ENCODE measurements around the gene PRKAR2B. TPM values are rescaled to one million over a fixed set of nuclear protein-coding genes. Genes with fewer than 3 reads are reported as not detected.

The PRKAR2B gene
- total and polyA plus RNA-seq, 2 donors (not counting 1 experiment from before 2014, with no cell fraction given), result 6.5 to 14.7 TPM

DNA sequence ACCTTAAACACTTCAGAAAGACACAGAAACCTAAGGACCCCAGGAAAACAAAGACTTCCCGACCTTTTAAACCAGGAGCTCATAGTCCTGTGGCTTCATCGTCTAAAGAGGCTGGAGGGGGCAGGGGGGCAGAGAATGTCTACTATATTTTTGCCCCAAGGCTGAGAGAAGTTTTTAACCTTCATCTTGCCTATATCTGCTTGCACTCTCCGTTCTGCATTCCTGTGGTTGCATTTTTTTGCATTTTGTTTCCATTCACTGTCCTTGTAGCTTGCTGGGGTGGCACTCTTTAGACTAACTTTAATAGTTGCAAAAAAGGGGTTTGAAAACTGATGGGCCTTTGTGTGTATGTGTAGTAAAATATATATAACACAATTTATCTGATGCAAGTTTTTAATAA, 23.7 kb downstream of the PRKAR2B start:
- no peak for TF ChIP-seq EZH2 (IDR thresholded peaks at IDR 0.05; ENCODE audit: low read length, missing control alignments)
- TF ChIP-seq, protein P1, sequence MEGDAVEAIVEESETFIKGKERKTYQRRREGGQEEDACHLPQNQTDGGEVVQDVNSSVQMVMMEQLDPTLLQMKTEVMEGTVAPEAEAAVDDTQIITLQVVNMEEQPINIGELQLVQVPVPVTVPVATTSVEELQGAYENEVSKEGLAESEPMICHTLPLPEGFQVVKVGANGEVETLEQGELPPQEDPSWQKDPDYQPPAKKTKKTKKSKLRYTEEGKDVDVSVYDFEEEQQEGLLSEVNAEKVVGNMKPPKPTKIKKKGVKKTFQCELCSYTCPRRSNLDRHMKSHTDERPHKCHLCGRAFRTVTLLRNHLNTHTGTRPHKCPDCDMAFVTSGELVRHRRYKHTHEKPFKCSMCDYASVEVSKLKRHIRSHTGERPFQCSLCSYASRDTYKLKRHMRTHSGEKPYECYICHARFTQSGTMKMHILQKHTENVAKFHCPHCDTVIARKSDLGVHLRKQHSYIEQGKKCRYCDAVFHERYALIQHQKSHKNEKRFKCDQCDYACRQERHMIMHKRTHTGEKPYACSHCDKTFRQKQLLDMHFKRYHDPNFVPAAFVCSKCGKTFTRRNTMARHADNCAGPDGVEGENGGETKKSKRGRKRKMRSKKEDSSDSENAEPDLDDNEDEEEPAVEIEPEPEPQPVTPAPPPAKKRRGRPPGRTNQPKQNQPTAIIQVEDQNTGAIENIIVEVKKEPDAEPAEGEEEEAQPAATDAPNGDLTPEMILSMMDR (conservative IDR thresholded peaks at IDR 0.05 in 1 of 2, IDR thresholded peaks at IDR 0.05 in 1 of 2; ENCODE audit: low read depth in 1 of 2, low read length in 2 of 2), result no peak
- Histone ChIP-seq H4K20me1 (ENCODE audit: control insufficient read depth, extremely low read depth, insufficient read depth, low read length) (no peaks in the 10 kb centered on the region), H3K4me2 (ENCODE audit: extremely low read depth, insufficient read depth, low read length) (peak overlapping the region; percentile 65), H3K27ac (ENCODE audit: insufficient read depth, low read length) (no peak overlapping the region), H3K9me3 (ENCODE audit: control insufficient read depth, insufficient read depth, low read depth, low read length) (no peaks in the 10 kb centered on the region), H3K27me3 (ENCODE audit: control insufficient read depth, insufficient read depth, low read length) (no peaks in the 10 kb centered on the region), H3K4me1 (ENCODE audit: control insufficient read depth, extremely low read depth, insufficient read depth, low read length) (peaks cover 2% of the 10 kb centered on the region), H2AFZ (ENCODE audit: low read length) (no peak overlapping the region), H3K36me3 (ENCODE audit: control insufficient read depth, insufficient read depth, low read length) (no peaks in the 10 kb centered on the region), H3K9ac (ENCODE audit: insufficient read depth, low read length) (no peak overlapping the region), H3K79me2 (ENCODE audit: control insufficient read depth, insufficient read depth, low read length) (no peaks in the 10 kb centered on the region), H3K4me3 (replicated peaks in 1 of 4; ENCODE audit: control extremely low read depth in 1 of 4, insufficient read depth in 1 of 4, low read depth in 3 of 4, low read length in 4 of 4) (no peak overlapping the region)
- DNase-seq (ENCODE audit: low read depth in 2 of 2), result peak in 1 of 2 donors; percentile 45

DNA sequence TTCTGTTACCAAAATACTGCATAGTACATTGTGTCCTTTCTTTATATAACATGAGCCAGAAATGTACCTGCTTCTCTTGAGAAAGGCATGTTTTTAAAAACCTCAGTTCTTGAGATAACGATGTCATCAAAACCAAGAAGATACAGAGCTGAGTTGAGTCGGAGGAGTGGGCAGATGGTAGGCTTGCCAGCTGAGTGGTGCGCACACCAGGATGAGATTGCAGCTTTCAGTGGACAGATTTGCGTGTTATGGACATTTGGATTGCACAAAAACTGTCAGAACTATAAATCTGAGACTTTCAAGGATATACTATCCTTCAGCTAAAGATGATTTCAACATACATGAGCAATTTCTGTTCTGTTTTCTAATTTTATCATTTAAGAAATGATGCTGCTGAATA, 25.0 kb downstream of the PRKAR2B start:
- Histone ChIP-seq H3K79me2 (ENCODE audit: control insufficient read depth, insufficient read depth, low read length) (no peaks in the 10 kb centered on the region), H3K9me3 (ENCODE audit: control insufficient read depth, insufficient read depth, low read depth, low read length) (no peaks in the 10 kb centered on the region), H3K27me3 (ENCODE audit: control insufficient read depth, insufficient read depth, low read length) (no peaks in the 10 kb centered on the region), H3K36me3 (ENCODE audit: control insufficient read depth, insufficient read depth, low read length) (no peaks in the 10 kb centered on the region), H2AFZ (ENCODE audit: low read length) (peak overlapping the region; percentile 24), H3K27ac (ENCODE audit: insufficient read depth, low read length) (no peak overlapping the region), H3K4me3 (replicated peaks in 1 of 4; ENCODE audit: control extremely low read depth in 1 of 4, insufficient read depth in 1 of 4, low read depth in 3 of 4, low read length in 4 of 4) (no peak overlapping the region), H4K20me1 (ENCODE audit: control insufficient read depth, extremely low read depth, insufficient read depth, low read length) (no peaks in the 10 kb centered on the region), H3K9ac (ENCODE audit: insufficient read depth, low read length) (no peak overlapping the region), H3K4me1 (ENCODE audit: control insufficient read depth, extremely low read depth, insufficient read depth, low read length) (peaks cover 2% of the 10 kb centered on the region), H3K4me2 (ENCODE audit: extremely low read depth, insufficient read depth, low read length) (no peak overlapping the region)
- TF ChIP-seq, protein P1 (conservative IDR thresholded peaks at IDR 0.05 in 1 of 2, IDR thresholded peaks at IDR 0.05 in 1 of 2; ENCODE audit: low read depth in 1 of 2, low read length in 2 of 2), result no peak
- no peak for TF ChIP-seq EZH2 (IDR thresholded peaks at IDR 0.05; ENCODE audit: low read length, missing control alignments)
- no peak for DNase-seq (ENCODE audit: low read depth in 2 of 2)

GRCh38 chr7:107070710-107071109, 26.2 kb downstream of the PRKAR2B start:
- Histone ChIP-seq H3K4me1 (ENCODE audit: control insufficient read depth, extremely low read depth, insufficient read depth, low read length) (peaks cover 2% of the 10 kb centered on the region), H3K79me2 (ENCODE audit: control insufficient read depth, insufficient read depth, low read length) (no peaks in the 10 kb centered on the region), H3K36me3 (ENCODE audit: control insufficient read depth, insufficient read depth, low read length) (no peaks in the 10 kb centered on the region), H3K27ac (ENCODE audit: insufficient read depth, low read length) (no peak overlapping the region), H3K27me3 (ENCODE audit: control insufficient read depth, insufficient read depth, low read length) (no peaks in the 10 kb centered on the region), H4K20me1 (ENCODE audit: control insufficient read depth, extremely low read depth, insufficient read depth, low read length) (no peaks in the 10 kb centered on the region), H3K4me3 (replicated peaks in 1 of 4; ENCODE audit: control extremely low read depth in 1 of 4, insufficient read depth in 1 of 4, low read depth in 3 of 4, low read length in 4 of 4) (no peak overlapping the region), H2AFZ (ENCODE audit: low read length) (no peak overlapping the region), H3K4me2 (ENCODE audit: extremely low read depth, insufficient read depth, low read length) (no peak overlapping the region), H3K9ac (ENCODE audit: insufficient read depth, low read length) (no peak overlapping the region), H3K9me3 (ENCODE audit: control insufficient read depth, insufficient read depth, low read depth, low read length) (no peaks in the 10 kb centered on the region)
- DNase-seq (ENCODE audit: low read depth in 2 of 2), result no peak
- TF ChIP-seq, protein P1 (conservative IDR thresholded peaks at IDR 0.05 in 1 of 2, IDR thresholded peaks at IDR 0.05 in 1 of 2; ENCODE audit: low read depth in 1 of 2, low read length in 2 of 2), result no peak
- TF ChIP-seq EZH2 (IDR thresholded peaks at IDR 0.05; ENCODE audit: low read length, missing control alignments), result no peak
